HepG2 (cell line): Measurements from ENCODE around the gene MAB21L4. TPM values are rescaled to one million over a fixed set of nuclear protein-coding genes. Genes with fewer than 3 reads are reported as not detected.
A peak's percentile ranks its signal among the peaks of the same experiment; 100 is the strongest.

Experiments used
- ATF3 ChIP-seq: sonication (generic); formaldehyde crosslinking; IDR thresholded peaks from 2 replicates; pipeline ENCODE4 v1.4.0; 2020; ENCODE audit warnings: missing genetic modification reagents
- ATF5 ChIP-seq: sonication (generic); formaldehyde crosslinking; IDR thresholded peaks from 2 replicates; pipeline ENCODE4 v1.4.0; 2020; ENCODE audit warnings: mild to moderate bottlenecking, low read depth, missing genetic modification reagents
- DR1 ChIP-seq: sonication (generic); formaldehyde crosslinking; IDR thresholded peaks from 2 replicates; pipeline ENCODE4 v1.8.0; 2021; ENCODE audit warnings: mild to moderate bottlenecking, missing genetic modification reagents, inconsistent platforms
- EED ChIP-seq: sonication (generic); formaldehyde crosslinking; IDR thresholded peaks from 2 replicates; pipeline ENCODE4 v1.5.0; 2020; ENCODE audit warnings: mild to moderate bottlenecking, missing genetic modification reagents
- ELF4 ChIP-seq: sonication (generic); formaldehyde crosslinking; IDR thresholded peaks from 2 replicates; pipeline ENCODE4 v1.5.0; 2020; ENCODE audit warnings: missing genetic modification reagents, mild to moderate bottlenecking, moderate library complexity, borderline replicate concordance
- FOXA1 ChIP-seq, 2 experiments: fragments of 450-650 bp in 1 of 2; sonication (generic) in 1 of 2; formaldehyde crosslinking in 1 of 2; IDR thresholded peaks; 2 replicates each; pipeline versions ENCODE4 v1.4.0 to v1.6.1; 2016 to 2020; ENCODE audit warnings: missing genetic modification reagents in 1 of 2
- FOXK2 ChIP-seq: fragments of 450-650 bp; IDR thresholded peaks from 2 replicates; pipeline ENCODE4 v1.6.1; 2016
- GPBP1L1 ChIP-seq: sonication (generic); formaldehyde crosslinking; IDR thresholded peaks from 2 replicates; pipeline ENCODE4 v1.5.0; 2020; ENCODE audit warnings: mild to moderate bottlenecking, missing genetic modification reagents
- HNRNPK ChIP-seq: fragments of 200-400 bp; formaldehyde crosslinking; IDR thresholded peaks from 2 replicates; pipeline ENCODE4 v1.6.1; 2018; ENCODE audit warnings: low read length, low read depth, moderate library complexity, mild to moderate bottlenecking; ENCODE audit not compliant: poor library complexity, severe bottlenecking
- KLF12 ChIP-seq: sonication (generic); formaldehyde crosslinking; IDR thresholded peaks from 2 replicates; pipeline ENCODE4 v1.4.0; 2020; ENCODE audit warnings: missing genetic modification reagents, borderline replicate concordance
- LBX2 ChIP-seq: sonication (generic); formaldehyde crosslinking; IDR thresholded peaks from 2 replicates; pipeline ENCODE4 v1.5.0; 2020; ENCODE audit warnings: missing genetic modification reagents, mild to moderate bottlenecking, borderline replicate concordance
- LCORL ChIP-seq, 2 experiments: fragments of 450-650 bp in 1 of 2; sonication (generic) in 1 of 2; formaldehyde crosslinking in 1 of 2; IDR thresholded peaks; 2 replicates each; pipeline versions ENCODE4 v1.5.0 to v1.6.1; 2017 to 2020; ENCODE audit warnings: antibody characterized with exemption in 1 of 2, missing genetic modification reagents in 1 of 2
- NFIC ChIP-seq: IDR thresholded peaks from 2 replicates; pipeline ENCODE4 v1.6.1; 2012; ENCODE audit warnings: mild to moderate bottlenecking, low read length, inconsistent platforms
- NKX3-1 ChIP-seq: sonication (generic); formaldehyde crosslinking; IDR thresholded peaks from 2 replicates; pipeline ENCODE4 v1.5.0; 2020; ENCODE audit warnings: missing genetic modification reagents
- SIN3A ChIP-seq: IDR thresholded peaks from 2 replicates; pipeline ENCODE4 v1.6.1; 2011; ENCODE audit warnings: low read depth, mild to moderate bottlenecking, control low read depth, low read length, borderline replicate concordance
- SP5 ChIP-seq: IDR thresholded peaks from 2 replicates; pipeline ENCODE4 v1.6.1; 2016; ENCODE audit warnings: low read depth, borderline replicate concordance
- ZBTB33 ChIP-seq: sonication (generic); formaldehyde crosslinking; IDR thresholded peaks from 2 replicates; pipeline ENCODE4 v1.4.0; 2020; ENCODE audit warnings: missing genetic modification reagents
- ZC3H13 ChIP-seq: sonication (generic); formaldehyde crosslinking; IDR thresholded peaks from 2 replicates; pipeline ENCODE4 v1.8.1; 2023; ENCODE audit warnings: mild to moderate bottlenecking, missing genetic modification reagents, moderate library complexity
- ZNF274 ChIP-seq: sonication (generic); formaldehyde crosslinking; IDR thresholded peaks from 2 replicates; pipeline ENCODE4 v1.5.1; 2020; ENCODE audit warnings: mild to moderate bottlenecking, missing genetic modification reagents
- ZNF292 ChIP-seq: sonication (generic); formaldehyde crosslinking; IDR thresholded peaks from 2 replicates; pipeline ENCODE4 v1.8.1; 2022; ENCODE audit warnings: mild to moderate bottlenecking, low read depth, missing genetic modification reagents, borderline replicate concordance
- ZNF333 ChIP-seq: sonication (generic); formaldehyde crosslinking; IDR thresholded peaks from 2 replicates; pipeline ENCODE4 v1.4.0; 2020; ENCODE audit warnings: mild to moderate bottlenecking, missing genetic modification reagents, borderline replicate concordance
- ZNF510 ChIP-seq: sonication (generic); formaldehyde crosslinking; IDR thresholded peaks from 2 replicates; pipeline ENCODE4 v1.4.0; 2020; ENCODE audit warnings: low read depth, mild to moderate bottlenecking, missing genetic modification reagents
- ZNF547 ChIP-seq: sonication (generic); formaldehyde crosslinking; IDR thresholded peaks from 2 replicates; pipeline ENCODE4 v1.5.1; 2020; ENCODE audit warnings: mild to moderate bottlenecking, missing genetic modification reagents
- ZNF713 ChIP-seq: sonication (generic); formaldehyde crosslinking; IDR thresholded peaks from 2 replicates; pipeline ENCODE4 v1.4.0; 2020; ENCODE audit warnings: mild to moderate bottlenecking, missing genetic modification reagents
- ZNF790 ChIP-seq: sonication (generic); formaldehyde crosslinking; IDR thresholded peaks from 2 replicates; pipeline ENCODE4 v1.8.0; 2022; ENCODE audit warnings: missing genetic modification reagents, mild to moderate bottlenecking, borderline replicate concordance
- polyA plus RNA-seq, 8 experiments: library from polyadenylated mRNA; depleted of rRNA in 3 of 8; stranded (reverse) in 7 of 8; unstranded in 1 of 8; fragments of >200 nt; fragmentation: Illumina TruSeq in 4 of 8; extraction: Trizol in 4 of 8; gene quantifications; 2 replicates each; pipeline versions ENCODE4 v1.2.1 to v1.2.3, GENCODE V29; 2011 to 2016; ENCODE audit warnings: low read depth in 4 of 8, missing spikeins in 1 of 8, mixed read lengths in 1 of 8; ENCODE audit not compliant: insufficient read depth in 1 of 8
- total RNA-seq, 5 experiments: library from RNA; depleted of rRNA; stranded (reverse); fragments of >200 nt; fragmentation: Illumina TruSeq; extraction: Trizol; gene quantifications; 2 replicates each; pipeline ENCODE4 v1.2.3, GENCODE V29; 2016; ENCODE audit warnings: low read depth in 1 of 5

MAB21L4 gene
- total and polyA plus RNA-seq, 2 of the 13 experiments (the other 11 are each of a cell fraction or from before 2014, with no cell fraction given) = 3.0 to 14.0 TPM

- no peak for TF ChIP-seq ATF5 (CRISPR knock-in tag)
- TF ChIP-seq ZNF510 = no peak
- no peak for TF ChIP-seq ZC3H13
- no peak for TF ChIP-seq DR1 (CRISPR knock-in tag)
- TF ChIP-seq ATF3 (CRISPR knock-in tag) = no peak
- peak; percentile 76; the same call in 1 of the 2 replicates for TF ChIP-seq ZNF713 (CRISPR knock-in tag)
- no peak for TF ChIP-seq NKX3-1 (CRISPR knock-in tag)
- TF ChIP-seq HNRNPK = no peak
- peak; percentile 59; the same call in 1 of the 2 replicates for TF ChIP-seq ZBTB33
- no peak for TF ChIP-seq FOXK2
- TF ChIP-seq SIN3A = no peak
- peak; percentile 84; the same call in 1 of the 2 replicates for TF ChIP-seq EED (CRISPR knock-in tag)
- TF ChIP-seq NFIC = no peak
- no peak for TF ChIP-seq ZNF333 (CRISPR knock-in tag)
- no peak for TF ChIP-seq ELF4
- TF ChIP-seq GPBP1L1 (CRISPR knock-in tag) = no peak
- TF ChIP-seq LCORL (IDR thresholded peaks at IDR 0.05) = no peak
- peak; percentile 72 for TF ChIP-seq LCORL (CRISPR knock-in tag; IDR thresholded peaks at IDR 0.05)
- TF ChIP-seq ZNF292 (CRISPR knock-in tag) = no peak
- no peak for TF ChIP-seq ZNF547 (CRISPR knock-in tag)
- TF ChIP-seq ZNF790 (CRISPR knock-in tag) = no peak
- no peak for TF ChIP-seq LBX2 (CRISPR knock-in tag)
- TF ChIP-seq ZNF274 (CRISPR knock-in tag) = no peak; the same call in 1 of the 2 replicates
- TF ChIP-seq FOXA1 (IDR thresholded peaks at IDR 0.05) = no peak
- TF ChIP-seq FOXA1 (CRISPR knock-in tag; IDR thresholded peaks at IDR 0.05) = 0 out of 2 replicates have a peak, but pooled peaks have one; percentile 4
- no peak for TF ChIP-seq KLF12 (CRISPR knock-in tag)
- TF ChIP-seq SP5 (CRISPR knock-in tag) = no peak
Measured at GRCh38 chr2:240851078-240851991, 44.6 kb downstream of the MAB21L4 start (continued).
